ENCODE measurements around the gene ACSF3. TPM values are rescaled to one million over a fixed set of nuclear protein-coding genes. Genes with fewer than 3 reads are reported as not detected.

ACSF3 gene
- total RNA-seq, 2 experiments from 2014 or later: 57.3 to 62.0 TPM

- POLR2A ChIA-PET: interaction anchor here (0.6 kb wide), 1 partner anchor 554 kb away, joined by 3 read pairs; no protein-coding TSS in a partner anchor
These were observed 99.4 kb downstream of the ACSF3 start for GRCh38 chr16:89192956-89193575.

DNA sequence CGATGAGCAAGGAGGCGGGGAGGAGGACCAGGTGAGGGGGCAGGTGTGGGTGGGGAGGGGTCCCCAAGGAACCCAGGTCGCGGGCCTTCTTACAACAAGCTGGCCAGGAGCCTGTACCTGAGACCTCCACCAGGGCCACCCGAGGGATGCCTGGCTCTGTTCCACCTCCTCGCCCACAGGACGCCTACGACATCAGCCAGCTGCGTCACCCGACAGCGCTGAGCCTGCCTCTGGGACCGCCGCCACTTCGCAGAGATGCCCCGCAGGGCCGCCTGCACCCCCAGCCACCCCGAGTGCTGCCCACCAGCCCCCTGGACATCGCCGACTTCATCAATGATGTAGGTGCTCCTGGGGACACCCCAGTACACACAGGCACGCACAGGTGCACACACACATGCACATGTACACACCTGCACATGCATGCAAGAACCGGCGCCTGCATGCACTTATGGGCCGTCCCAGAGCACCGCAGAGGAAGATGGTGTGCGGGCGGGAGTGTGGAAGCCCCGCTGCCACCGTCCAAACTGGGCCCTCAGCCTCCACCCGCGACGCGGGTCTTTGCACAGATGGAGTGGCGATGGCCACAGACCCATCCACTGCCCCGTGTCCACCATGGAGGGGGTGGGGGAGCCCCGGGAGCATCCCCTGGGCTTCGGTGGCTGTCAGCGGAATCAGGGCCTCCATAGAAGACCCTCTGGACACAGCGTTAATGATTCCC is 100.1 kb downstream of the ACSF3 start:
- CTCF ChIA-PET: no interaction called here
- Mint-ChIP-seq H3K27ac (no peak overlapping the region), H3K36me3 (ENCODE audit: low read depth) (no peaks in the 10 kb centered on the region), H3K4me3 (no peak overlapping the region), H3K27me3 (no peaks in the 10 kb centered on the region), H3K9me3 (no peaks in the 10 kb centered on the region), H3K4me1 (no peaks in the 10 kb centered on the region)
- POLR2A ChIA-PET: no interaction called here
- DNase-seq: no peak

More at GRCh38 chr16:89192956-89193575, 99.4 kb downstream of the ACSF3 start:
- no peak overlapping the region for H3K27ac Mint-ChIP-seq
- H3K4me3 Mint-ChIP-seq: no peak overlapping the region
- no peaks in the 10 kb centered on the region for H3K4me1 Mint-ChIP-seq
- no peaks in the 10 kb centered on the region for H3K27me3 Mint-ChIP-seq
- no peaks in the 10 kb centered on the region for H3K36me3 Mint-ChIP-seq (ENCODE audit: low read depth)
- no peaks in the 10 kb centered on the region for H3K9me3 Mint-ChIP-seq
- DNase-seq: peak; percentile 45
- CTCF ChIA-PET: interaction anchor here (0.8 to 0.9 kb wide), 2 partner anchors 13 to 23 kb away, joined by 4 read pairs; no protein-coding TSS in a partner anchor

- ChIA-PET POLR2A (no interaction called here), CTCF (no interaction called here)
- no peak overlapping the region for H3K4me3 Mint-ChIP-seq
- no peaks in the 10 kb centered on the region for H3K9me3 Mint-ChIP-seq
- H3K27ac Mint-ChIP-seq: no peak overlapping the region
- no peaks in the 10 kb centered on the region for H3K4me1 Mint-ChIP-seq
- H3K36me3 Mint-ChIP-seq (ENCODE audit: low read depth): no peaks in the 10 kb centered on the region
- H3K27me3 Mint-ChIP-seq: no peaks in the 10 kb centered on the region
- peak; percentile 5 for DNase-seq
These were observed 101.0 kb downstream of the ACSF3 start for GRCh38 chr16:89194340-89195311.

DNA sequence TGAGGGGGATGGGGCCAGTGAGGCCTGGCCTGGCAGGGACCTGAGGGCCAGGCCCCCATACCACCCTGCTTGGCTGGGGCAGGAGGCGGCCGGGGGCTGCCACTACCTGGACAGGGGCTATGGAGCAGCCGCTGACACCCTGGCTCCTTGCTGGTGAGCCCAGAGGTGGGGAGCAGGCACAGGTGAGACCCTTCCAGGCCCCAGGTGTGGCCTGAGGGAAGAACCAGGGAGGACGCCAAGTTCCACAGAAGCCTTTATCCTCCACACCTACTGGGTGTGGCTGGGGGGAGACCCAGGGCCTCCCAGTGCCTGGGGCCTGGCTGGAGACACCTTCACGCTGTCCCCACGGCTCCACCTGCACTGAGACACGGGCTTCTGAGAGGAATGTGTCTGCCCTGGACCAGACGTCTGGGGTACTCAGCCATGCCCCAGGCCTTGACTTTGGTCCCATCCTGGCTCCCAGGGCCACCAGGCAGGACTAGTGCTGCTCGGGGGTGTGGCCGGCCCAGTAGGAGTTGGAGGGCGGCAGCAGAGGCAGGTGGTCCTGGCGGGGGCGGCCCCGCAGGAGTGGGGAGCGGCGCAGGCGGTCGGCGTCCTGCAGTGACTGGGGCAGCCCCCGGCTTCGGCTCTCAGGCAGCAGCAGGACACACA is 102.0 kb downstream of the ACSF3 start:
- CTCF ChIA-PET: no interaction called here

GRCh38 chr16:89197033-89197632 is 103.5 kb downstream of the ACSF3 start:
- no peak for DNase-seq
- H3K4me1 Mint-ChIP-seq: peaks cover 7% of the 10 kb centered on the region
- peaks cover 13% of the 10 kb centered on the region for H3K27me3 Mint-ChIP-seq
- CTCF ChIA-PET: interaction anchor here (1.4 kb wide), 1 partner anchor 19 kb away, joined by 3 read pairs; no protein-coding TSS in a partner anchor
- H3K36me3 Mint-ChIP-seq (ENCODE audit: low read depth): no peaks in the 10 kb centered on the region
- POLR2A ChIA-PET: no interaction called here
- no peak overlapping the region for H3K27ac Mint-ChIP-seq
- H3K4me3 Mint-ChIP-seq: no peak overlapping the region
- no peaks in the 10 kb centered on the region for H3K9me3 Mint-ChIP-seq

More for the DNA sequence above, 102.0 kb downstream of the ACSF3 start:
- H3K4me1 Mint-ChIP-seq: peaks cover 5% of the 10 kb centered on the region
- no peaks in the 10 kb centered on the region for H3K36me3 Mint-ChIP-seq (ENCODE audit: low read depth)
- DNase-seq: no peak
- no peak overlapping the region for H3K27ac Mint-ChIP-seq
- H3K9me3 Mint-ChIP-seq: no peaks in the 10 kb centered on the region
- POLR2A ChIA-PET: no interaction called here
- H3K4me3 Mint-ChIP-seq: no peak overlapping the region
- peaks cover 10% of the 10 kb centered on the region for H3K27me3 Mint-ChIP-seq

- no peak for DNase-seq
- H3K27me3 Mint-ChIP-seq: peaks cover 18% of the 10 kb centered on the region
- H3K4me3 Mint-ChIP-seq: no peak overlapping the region
- no peak overlapping the region for H3K27ac Mint-ChIP-seq
- CTCF ChIA-PET: interaction anchor here (0.6 to 1.4 kb wide), 2 partner anchors 18 to 254 kb away, joined by 3 read pairs; no protein-coding TSS in a partner anchor
- H3K36me3 Mint-ChIP-seq (ENCODE audit: low read depth): no peaks in the 10 kb centered on the region
- peaks cover 12% of the 10 kb centered on the region for H3K4me1 Mint-ChIP-seq
- H3K9me3 Mint-ChIP-seq: no peaks in the 10 kb centered on the region
- POLR2A ChIA-PET: no interaction called here
These were observed 104.2 kb downstream of the ACSF3 start for GRCh38 chr16:89197633-89198416.

- H3K27ac Mint-ChIP-seq: no peak overlapping the region
- no peak for DNase-seq
- H3K36me3 Mint-ChIP-seq (ENCODE audit: low read depth): peaks cover 3% of the 10 kb centered on the region
- CTCF ChIA-PET: no interaction called here
- H3K9me3 Mint-ChIP-seq: no peaks in the 10 kb centered on the region
- peaks cover 14% of the 10 kb centered on the region for H3K4me1 Mint-ChIP-seq
- no peak overlapping the region for H3K4me3 Mint-ChIP-seq
- H3K27me3 Mint-ChIP-seq: peaks cover 26% of the 10 kb centered on the region
- POLR2A ChIA-PET: no interaction called here
These were observed 105.0 kb downstream of the ACSF3 start for GRCh38 chr16:89198417-89199240.

GRCh38 chr16:89199241-89200123 is 105.8 kb downstream of the ACSF3 start:
- Mint-ChIP-seq H3K9me3 (no peaks in the 10 kb centered on the region), H3K4me1 (peaks cover 14% of the 10 kb centered on the region), H3K27me3 (peaks cover 33% of the 10 kb centered on the region), H3K36me3 (ENCODE audit: low read depth) (peaks cover 3% of the 10 kb centered on the region), H3K4me3 (peak overlapping the region; percentile 38), H3K27ac (no peak overlapping the region)
- CTCF ChIA-PET: interaction anchor here (0.6 kb wide), 1 partner anchor 256 kb away, joined by 4 read pairs; no protein-coding TSS in a partner anchor
- POLR2A ChIA-PET: no interaction called here
- no peak for DNase-seq

DNA sequence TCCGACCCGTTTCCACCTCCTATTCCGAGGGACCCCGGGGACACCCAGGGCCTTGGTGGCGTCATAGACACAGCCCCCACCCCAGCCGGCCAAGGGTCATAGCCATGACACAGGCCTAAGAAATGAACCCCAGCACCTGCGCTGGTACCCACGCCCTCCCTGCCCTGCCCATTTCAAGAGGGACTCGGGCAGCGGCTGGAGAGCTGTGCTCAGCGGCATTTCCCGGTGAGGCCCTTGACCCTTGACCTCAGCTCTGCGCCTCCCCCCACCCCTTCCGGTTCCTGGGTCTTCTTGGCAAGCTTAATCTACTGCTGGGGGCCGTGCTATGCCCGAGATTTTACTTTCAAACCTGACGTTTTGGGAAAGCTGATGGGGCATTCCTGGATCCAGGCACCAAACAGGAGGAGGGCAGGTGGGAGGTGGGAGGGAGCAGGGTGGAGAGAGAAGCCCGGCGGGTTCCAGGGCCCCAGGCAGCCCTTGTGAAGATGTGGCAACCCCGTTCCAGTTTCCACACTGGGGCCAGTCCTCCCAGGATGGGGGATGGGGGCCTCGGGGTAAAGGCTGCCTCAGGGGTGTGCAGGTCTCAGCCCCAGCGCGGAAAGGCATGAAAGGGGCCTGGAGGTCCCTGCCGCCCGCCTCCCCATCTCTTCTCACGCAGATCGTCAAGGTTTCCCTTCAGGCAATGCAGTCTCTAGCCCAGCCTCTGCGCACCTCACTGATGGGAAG is 106.6 kb downstream of the ACSF3 start, which contains the start of gene SLC22A31:
Gene SLC22A31, minus strand, starts transcription at position 414 of the 726 bp plus-strand sequence. Its CDS starts 36 bp downstream, at position 378.
- Mint-ChIP-seq H3K4me3 (peak within 1 kb of the TSS; percentile 38), H3K4me1 (peaks cover 14% of the 10 kb centered on the region), H3K27ac (no peak within 1 kb of the TSS), H3K36me3 (ENCODE audit: low read depth) (peaks cover 3% of the 10 kb centered on the region), H3K9me3 (no peaks in the 10 kb centered on the region), H3K27me3 (peaks cover 38% of the 10 kb centered on the region)
- CTCF ChIA-PET: no interaction called here
- POLR2A ChIA-PET: no interaction called here
- DNase-seq: no peak

Measured in activated CD4-positive, alpha-beta T cell treated with anti-CD3 and anti-CD28 coated beads, Interleukin-2, amount 10 ng/mL, durations not matched to agents 7 days and 5 days (primary cell).